SIG-M5 treated with dmso at 0.1 percent for 504 hours (cell line): ENCODE measurements around the gene SLC44A2.

Experiments
- DNase-seq: peaks from one replicate; lab custom pipeline; 2025; ENCODE audit not compliant: unreplicated experiment; lab: John Stamatoyannopoulos, UW

SLC44A2 gene

DNA sequence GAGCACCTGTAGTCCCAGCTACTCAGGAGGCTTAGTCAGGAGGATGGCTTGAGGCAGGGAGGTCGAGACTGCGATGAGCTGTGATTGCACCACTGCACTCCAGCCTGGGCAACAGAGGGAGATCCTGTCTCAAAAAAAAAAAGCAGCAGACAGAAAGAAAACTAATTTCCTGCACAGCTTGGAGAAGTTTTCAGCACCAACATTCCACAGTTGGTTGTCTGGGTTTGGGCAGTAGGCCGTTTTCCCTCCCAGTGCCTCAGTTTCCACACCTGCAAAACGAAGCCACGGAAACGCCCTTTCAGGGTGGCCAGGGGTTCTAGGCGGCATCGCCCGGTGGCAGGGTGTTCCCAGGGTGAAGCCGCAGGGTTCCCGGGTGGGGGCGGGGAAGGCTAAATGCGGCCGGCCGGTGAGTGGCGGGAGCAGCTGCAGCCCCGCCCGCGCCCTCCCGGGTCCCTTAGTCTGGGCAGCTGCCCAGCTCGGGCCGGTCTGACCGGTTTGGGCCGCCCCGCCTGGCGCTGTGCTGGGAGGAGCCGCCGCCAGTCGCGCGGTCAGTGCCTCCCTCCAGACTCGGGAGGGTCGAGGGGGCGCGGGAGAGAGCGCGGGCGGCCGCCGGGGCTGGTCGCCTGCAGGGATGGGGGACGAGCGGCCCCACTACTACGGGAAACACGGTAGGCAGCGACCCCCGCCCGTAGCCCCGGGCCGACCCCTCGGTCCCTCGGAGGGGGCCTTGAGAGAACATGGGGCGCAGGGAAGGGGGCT is at the start of gene SLC44A2:
Gene SLC44A2 (plus strand): TSS at position 551 of the 759 bp plus-strand sequence. CDS start 81 bp downstream, at position 632.
- no peak for DNase-seq

- no peak for DNase-seq
Observed at GRCh38 chr19:10577951-10578350, 47.4 kb upstream of the SLC44A2 start.

DNA sequence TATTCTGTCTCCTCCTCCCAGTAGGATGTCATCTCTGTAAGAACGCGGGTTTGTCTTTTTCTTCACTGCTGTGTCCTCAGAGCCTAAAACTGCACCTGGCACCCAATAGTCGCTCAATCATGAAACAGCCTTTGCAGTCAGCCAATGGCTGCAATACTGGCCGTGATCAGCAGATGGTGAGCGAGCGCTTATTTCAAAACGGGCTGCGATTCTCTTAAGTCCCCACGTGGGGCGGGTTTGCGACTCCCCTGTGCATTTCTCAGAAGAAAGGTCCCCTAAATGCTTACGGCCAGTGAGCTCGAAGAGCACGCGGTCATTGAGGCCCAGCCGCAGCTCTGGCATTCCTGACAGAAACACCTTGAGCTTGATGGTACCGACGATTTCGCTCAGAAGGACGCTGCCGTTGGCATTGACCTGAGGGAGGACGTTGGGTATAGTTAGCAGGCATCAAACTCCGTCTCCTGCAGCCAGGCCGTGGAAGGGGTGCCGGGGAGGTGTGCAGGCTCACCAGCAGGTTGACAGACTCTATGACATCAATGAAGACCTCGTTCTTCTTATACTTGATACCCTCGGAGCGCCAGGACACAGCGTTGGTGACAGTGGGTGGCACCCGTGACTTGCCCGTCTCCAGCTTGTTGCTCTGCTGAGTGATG is 44.2 kb upstream of the SLC44A2 start:
- peak; percentile 86 for DNase-seq

DNA sequence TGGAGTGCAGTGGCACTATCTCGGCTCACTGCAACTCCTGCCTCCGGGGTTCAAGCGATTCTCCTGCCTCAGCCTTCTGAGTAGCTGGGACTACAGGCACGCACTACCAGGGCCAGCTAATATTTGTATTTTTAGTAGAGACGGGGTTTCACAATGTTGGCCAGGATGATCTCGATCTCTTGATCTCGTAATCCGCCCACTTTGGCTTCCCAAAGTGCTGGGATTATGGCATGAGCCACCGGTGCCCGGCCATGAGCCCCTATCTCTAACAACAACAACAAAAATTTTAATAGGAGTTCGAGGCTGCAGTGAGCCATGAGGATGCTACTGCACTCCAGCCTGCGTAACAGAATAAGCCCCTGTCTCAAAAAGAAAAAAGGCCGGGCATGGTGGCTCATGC is 43.3 kb upstream of the SLC44A2 start:
- no peak for DNase-seq

DNA sequence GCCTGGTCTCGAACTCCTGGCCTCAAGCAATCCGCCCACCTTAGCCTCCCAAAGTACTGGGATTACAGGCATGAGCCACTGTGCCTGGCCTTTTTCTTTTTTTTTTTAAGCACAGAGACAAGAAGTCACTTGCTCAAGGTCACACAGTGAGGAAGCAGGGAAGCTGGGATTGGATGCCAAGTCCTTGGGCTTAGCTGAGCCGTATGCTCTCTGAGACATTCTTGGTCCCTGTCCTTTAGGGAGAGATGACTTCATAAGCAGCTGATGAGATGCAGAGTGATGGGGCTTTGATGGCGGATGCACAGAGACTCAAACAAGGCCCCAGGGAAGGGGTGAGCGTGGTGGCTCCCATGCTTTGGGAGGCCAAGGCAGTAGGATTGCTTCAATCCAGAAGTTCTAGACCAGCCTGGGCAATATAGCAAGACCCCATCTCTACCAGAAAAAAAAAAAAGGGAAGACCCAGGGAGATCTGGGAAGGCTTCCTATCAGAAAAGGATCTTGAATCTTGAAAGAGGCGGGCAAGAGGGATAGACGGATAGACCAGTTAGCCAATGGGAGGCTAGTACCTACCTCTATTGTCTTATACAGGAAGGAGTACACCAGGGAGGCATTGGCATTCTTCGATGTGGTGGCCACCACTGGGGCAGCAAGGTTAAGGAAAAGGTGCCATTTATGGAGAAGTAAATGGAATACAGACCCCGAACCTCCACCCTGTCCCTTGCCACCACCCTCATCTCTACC is 42.1 kb upstream of the SLC44A2 start:
- DNase-seq: no peak

GRCh38 chr19:10586396-10586795 is 39.0 kb upstream of the SLC44A2 start:
- DNase-seq: no peak

- DNase-seq: peak; percentile 13
Observed at GRCh38 chr19:10587022-10587838, 38.1 kb upstream of the SLC44A2 start, which contains the start of gene AP1M2. Gene AP1M2, minus strand, starts transcription at chr19:10587312. Its CDS starts 81 bp downstream, at chr19:10587231.

- DNase-seq: no peak
Observed at GRCh38 chr19:10587839-10588150, 37.6 kb upstream of the SLC44A2 start.

DNA sequence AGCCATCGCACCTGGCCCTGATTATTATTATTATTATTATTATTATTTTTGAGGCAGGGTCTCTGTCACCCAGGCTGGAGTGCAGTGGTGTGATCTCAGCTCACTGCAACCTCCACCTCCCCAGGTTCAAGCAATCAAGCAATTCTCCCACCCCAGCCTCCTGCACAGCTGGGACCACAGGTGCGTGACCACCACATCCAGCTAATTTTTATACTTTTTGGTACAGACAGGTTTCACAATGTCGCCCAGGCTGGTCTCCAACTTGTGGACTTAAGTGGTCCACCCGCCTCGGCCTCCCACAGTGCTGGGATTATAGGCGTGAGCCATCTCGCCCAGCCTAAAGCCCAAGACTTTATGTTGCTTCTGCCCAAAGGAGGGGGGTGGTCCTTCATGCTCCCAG is 32.2 kb upstream of the SLC44A2 start:
- no peak for DNase-seq

DNA sequence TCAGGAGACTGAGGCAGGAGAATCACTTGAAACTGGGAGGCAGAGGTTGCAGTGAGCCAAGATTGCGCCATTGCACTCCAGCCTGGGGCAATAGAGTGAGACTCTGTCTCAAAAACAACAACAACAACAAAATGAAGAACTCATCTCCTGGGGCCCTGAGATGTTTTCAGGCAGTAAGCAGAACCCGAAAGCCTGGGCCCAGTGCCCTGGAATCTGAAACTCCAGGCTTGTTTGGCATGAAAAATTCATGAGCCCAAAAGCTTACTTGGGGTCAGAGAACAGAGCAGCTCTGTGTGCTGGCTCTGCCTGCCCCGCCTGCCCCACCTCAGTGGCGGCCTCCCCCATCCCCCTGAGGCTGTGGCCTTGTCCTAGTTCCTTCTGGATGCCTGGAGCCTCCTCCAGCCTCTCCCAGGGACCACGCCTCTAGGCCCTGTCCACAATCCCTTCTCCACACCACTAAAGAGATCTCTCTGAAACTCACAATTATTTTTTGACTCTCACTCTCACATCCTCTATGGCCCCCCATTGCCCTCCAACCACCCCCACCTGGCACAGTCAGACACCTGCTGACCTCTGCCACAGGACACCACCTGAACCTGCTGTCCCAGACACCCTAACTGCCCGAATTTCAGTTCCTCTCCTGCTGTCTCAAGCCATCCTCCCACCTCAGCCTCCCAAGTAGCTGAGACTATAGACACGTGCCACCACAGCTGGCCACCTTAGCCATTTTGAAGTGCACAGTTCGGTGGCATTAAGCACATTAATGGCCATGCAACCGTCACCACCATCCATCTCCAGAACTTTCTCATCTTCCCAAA is 31.3 kb upstream of the SLC44A2 start:
- no peak for DNase-seq

- no peak for DNase-seq
Observed at GRCh38 chr19:10600149-10600548, 25.2 kb upstream of the SLC44A2 start.

DNA sequence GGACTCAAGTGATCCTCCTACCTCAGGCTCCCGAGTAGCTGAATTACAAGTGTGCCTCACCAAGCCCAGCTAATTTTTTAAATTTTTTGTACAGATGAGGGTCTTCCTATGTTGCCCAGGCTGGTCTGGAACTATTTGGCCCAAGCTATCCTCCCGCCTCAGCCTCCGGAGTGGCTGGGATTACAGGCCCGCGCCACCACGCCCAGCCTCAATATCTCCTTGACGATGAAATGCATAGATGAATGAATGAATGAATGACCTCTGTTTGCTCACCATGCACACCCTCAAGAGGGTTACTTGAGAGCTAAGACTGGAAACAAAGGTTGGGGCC is 23.4 kb upstream of the SLC44A2 start:
- DNase-seq: no peak

DNA sequence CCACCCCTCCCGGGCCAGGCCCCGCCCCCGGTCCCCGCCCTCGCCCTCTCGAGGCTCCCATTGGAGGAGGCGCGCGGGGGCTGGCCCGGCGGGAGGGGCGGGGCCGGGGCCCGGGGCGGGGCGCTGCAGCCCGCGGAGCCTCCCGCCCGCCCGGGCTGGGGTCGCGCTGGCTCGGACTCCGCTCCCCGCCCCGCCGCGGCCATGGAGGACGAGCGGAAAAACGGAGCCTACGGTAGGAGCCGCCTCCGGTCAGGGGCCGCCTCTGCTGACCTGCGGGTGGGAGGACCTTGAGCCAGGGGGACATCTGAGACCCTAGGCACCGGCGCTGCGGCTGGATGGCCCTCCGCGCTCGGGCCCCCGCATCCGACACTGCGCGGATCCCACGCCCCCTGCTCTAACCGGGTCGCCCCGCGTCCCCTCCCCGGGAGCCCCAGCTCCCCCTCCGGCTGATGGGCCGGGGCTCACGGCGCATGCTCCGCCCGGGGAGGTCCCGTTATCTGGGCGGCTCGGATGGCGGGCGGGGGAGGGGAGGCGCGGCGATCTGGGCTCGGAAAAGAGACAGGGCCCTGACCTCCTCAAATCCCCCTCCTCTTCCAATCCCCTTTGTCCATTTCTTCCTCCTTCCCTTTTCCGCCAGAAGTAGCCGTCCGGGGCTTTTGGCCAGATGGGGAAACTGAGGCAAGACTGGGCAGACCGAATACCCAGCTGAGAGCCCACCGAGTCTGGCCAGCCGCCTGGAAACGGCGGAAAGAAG is 22.8 kb upstream of the SLC44A2 start:
- DNase-seq: peak; percentile 65

DNA sequence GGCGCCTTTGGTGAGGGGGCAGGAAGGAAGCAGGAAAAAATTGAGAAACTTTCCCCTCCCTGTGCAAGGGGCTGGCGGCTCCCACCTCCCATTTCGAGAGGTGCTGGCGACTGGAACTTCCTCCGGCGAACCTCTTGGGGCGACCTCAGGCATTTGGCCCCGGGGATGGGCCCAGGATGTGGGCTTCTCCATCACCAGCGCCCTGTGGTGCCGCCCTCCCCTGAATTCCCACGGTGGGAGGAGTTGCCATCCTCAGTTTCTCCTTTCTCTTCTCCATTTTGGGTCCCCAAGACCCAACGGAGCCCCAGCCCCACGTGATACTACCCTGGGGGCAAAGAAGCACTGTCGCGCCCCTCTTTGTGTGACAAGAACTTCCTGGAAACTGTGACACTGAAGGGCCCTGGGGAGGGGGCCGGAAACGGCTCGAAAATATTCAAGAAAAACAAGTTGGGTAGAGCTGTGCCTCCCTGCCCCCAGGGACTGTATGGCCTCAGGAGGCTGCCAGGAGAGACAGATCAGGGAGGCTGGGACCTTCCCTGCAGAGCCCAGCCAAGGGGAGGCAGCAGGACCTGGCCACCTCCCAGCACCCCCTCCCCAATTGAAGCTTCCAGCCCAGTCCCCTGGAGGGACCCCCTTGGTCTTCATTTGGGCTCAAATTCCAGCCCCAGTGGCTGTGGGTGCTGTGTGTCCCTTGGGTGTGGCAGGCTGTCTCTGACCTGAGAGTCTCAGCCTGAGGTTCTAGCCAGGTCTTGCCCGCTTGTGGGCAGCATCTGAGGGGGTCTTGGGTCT is 22.1 kb upstream of the SLC44A2 start:
- peak; percentile 28 for DNase-seq

GRCh38 chr19:10603873-10604459 is 21.4 kb upstream of the SLC44A2 start:
- peak; percentile 89 for DNase-seq

DNA sequence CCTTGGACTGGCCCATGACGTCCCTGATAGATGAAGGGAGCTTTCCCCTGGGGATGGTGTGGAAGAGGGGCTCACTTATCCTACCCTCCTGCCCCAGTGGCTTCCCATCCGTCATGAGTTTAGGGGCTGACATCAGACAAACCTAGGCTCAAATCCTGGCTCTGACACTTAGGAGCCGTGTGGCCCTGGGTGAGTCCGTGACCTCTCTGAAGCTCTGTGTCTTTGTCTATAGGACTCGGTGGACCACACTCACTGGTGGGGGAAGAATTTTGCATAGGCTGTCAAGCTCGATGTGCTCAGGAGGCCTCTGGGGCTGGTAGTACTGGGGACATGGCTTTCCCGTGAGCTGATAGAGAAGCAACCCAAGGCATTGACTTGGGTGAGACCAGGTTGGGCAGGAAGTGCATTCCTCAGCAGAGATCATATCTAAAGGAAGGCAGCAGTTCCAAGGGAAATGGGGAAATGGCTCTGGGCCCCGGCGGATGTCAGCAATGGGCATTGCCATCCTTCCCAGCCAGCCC is 20.8 kb upstream of the SLC44A2 start:
- peak; percentile 14 for DNase-seq

- DNase-seq: no peak
Observed at GRCh38 chr19:10611907-10612306, 13.4 kb upstream of the SLC44A2 start.

GRCh38 chr19:10612499-10613119 is 12.7 kb upstream of the SLC44A2 start:
- DNase-seq: no peak
